ENCODE results near the gene ZNF76.
A peak's percentile ranks its signal among the peaks of the same experiment; 100 is the strongest.
"Not testable (repeated sequence)": the region's sequence is repeated elsewhere in the genome, so short reads cannot be mapped to it uniquely, and the experiment has no call there.

Gene ZNF76

GRCh38 chr6:35298625-35299140 is 39.1 kb downstream of the ZNF76 start:
- no peak for DNase-seq (ENCODE audit: low read depth in 1 of 2, low spot score in 1 of 2)
- in situ Hi-C loops (cut with HindIII; ENCODE audit: low pct_unique_long_range_greater_than_20kb, low sequenced_read_pairs), result no loop called here
- no peak for TF ChIP-seq JUND (IDR thresholded peaks at IDR 0.05; ENCODE audit: low read depth)

- TF ChIP-seq JUND (IDR thresholded peaks at IDR 0.05; ENCODE audit: low read depth), result no peak
- DNase-seq (ENCODE audit: low read depth in 1 of 2, low spot score in 1 of 2), result no peak
- in situ Hi-C loops (cut with HindIII; ENCODE audit: low pct_unique_long_range_greater_than_20kb, low sequenced_read_pairs), result no loop called here
These were observed 40.1 kb downstream of the ZNF76 start for GRCh38 chr6:35299674-35300073.

GRCh38 chr6:35300848-35301247 is 41.3 kb downstream of the ZNF76 start:
- in situ Hi-C loops (cut with HindIII; ENCODE audit: low pct_unique_long_range_greater_than_20kb, low sequenced_read_pairs), result no loop called here

DNA sequence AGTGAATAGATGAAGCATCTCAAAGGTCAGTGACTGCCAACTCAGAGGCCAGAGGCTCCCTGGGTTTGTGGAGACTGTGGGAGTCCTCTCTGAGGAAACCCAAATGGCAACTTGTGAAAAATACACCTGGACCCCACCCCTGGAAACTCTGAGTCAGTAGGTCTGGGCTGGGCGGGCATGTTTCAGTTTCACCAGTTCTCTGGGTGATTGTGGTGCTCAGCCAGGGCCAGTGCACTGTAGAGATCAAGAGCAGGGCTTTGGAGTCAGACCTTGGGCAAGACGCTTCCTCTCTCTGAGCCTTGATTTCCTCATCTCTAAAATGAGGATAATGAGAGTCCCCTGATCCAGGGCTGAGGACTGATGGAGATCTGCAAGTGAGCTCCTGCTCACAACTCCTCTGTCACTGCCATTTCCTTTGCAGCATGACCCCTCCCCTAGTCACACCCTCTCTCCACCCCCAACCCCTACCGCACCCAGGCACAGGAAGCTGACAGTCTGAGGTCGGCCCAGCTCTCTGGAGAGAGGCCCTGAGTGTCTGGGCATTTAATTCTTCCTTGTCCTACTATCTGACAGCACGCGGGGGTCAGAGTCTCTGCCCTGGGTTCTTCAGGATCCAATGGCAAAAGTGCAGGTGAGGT is 43.2 kb downstream of the ZNF76 start:
- no peak for DNase-seq (ENCODE audit: low read depth in 1 of 2, low spot score in 1 of 2)
- in situ Hi-C loops (cut with HindIII; ENCODE audit: low pct_unique_long_range_greater_than_20kb, low sequenced_read_pairs), result no loop called here
- no peak for TF ChIP-seq JUND (IDR thresholded peaks at IDR 0.05; ENCODE audit: low read depth)

More at GRCh38 chr6:35300848-35301247, 41.3 kb downstream of the ZNF76 start:
- no peak for TF ChIP-seq JUND (IDR thresholded peaks at IDR 0.05; ENCODE audit: low read depth)
- no peak for DNase-seq (ENCODE audit: low read depth in 1 of 2, low spot score in 1 of 2)

DNA sequence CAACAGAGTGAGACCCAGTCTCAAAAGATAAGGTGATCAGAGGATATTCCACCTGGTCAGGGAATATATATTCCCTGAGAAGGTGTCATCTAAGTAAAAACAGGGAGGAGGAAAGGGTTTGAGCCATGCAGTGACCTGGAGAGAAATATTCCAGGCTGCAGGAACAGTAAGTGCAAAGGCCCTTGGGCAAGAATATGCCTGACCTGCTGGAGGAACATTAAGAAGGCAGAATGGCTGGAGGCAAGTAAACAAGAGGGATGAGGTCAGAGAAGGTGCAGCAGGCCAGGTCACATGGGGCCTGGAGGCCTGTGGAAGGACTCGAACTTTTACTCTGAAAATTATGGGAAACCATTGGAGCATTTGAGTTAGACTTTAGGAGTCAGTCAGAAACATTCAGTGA is 44.8 kb downstream of the ZNF76 start:
- in situ Hi-C loops (cut with HindIII; ENCODE audit: low pct_unique_long_range_greater_than_20kb, low sequenced_read_pairs), result no loop called here
- DNase-seq (ENCODE audit: low read depth in 1 of 2, low spot score in 1 of 2), result peak in 1 of 2 experiments; percentile 41
- TF ChIP-seq JUND (IDR thresholded peaks at IDR 0.05; ENCODE audit: low read depth), result no peak

- TF ChIP-seq JUND (IDR thresholded peaks at IDR 0.05; ENCODE audit: low read depth), result no peak
- no peak for DNase-seq (ENCODE audit: low read depth in 1 of 2, low spot score in 1 of 2)
- in situ Hi-C loops (cut with HindIII; ENCODE audit: low pct_unique_long_range_greater_than_20kb, low sequenced_read_pairs), result no loop called here
These were observed 45.6 kb downstream of the ZNF76 start for GRCh38 chr6:35305117-35305516.

GRCh38 chr6:35307138-35307537 is 47.6 kb downstream of the ZNF76 start:
- in situ Hi-C loops (cut with HindIII; ENCODE audit: low pct_unique_long_range_greater_than_20kb, low sequenced_read_pairs); DNase-seq (ENCODE audit: low read depth in 1 of 2, low spot score in 1 of 2): not testable (repeated sequence)

- DNase-seq (ENCODE audit: low read depth in 1 of 2, low spot score in 1 of 2); in situ Hi-C loops (cut with HindIII; ENCODE audit: low pct_unique_long_range_greater_than_20kb, low sequenced_read_pairs): not testable (repeated sequence)
These were observed 49.0 kb downstream of the ZNF76 start for GRCh38 chr6:35308543-35308942.

GRCh38 chr6:35309611-35310264 is 50.2 kb downstream of the ZNF76 start:
- in situ Hi-C loops (cut with HindIII; ENCODE audit: low pct_unique_long_range_greater_than_20kb, low sequenced_read_pairs), result no loop called here
- TF ChIP-seq JUND (IDR thresholded peaks at IDR 0.05; ENCODE audit: low read depth), result no peak
- no peak for DNase-seq (ENCODE audit: low read depth in 1 of 2, low spot score in 1 of 2)

- no peak for TF ChIP-seq JUND (IDR thresholded peaks at IDR 0.05; ENCODE audit: low read depth)
- DNase-seq (ENCODE audit: low read depth in 1 of 2, low spot score in 1 of 2), result no peak
- in situ Hi-C loops (cut with HindIII; ENCODE audit: low pct_unique_long_range_greater_than_20kb, low sequenced_read_pairs), result no loop called here
These were observed 50.8 kb downstream of the ZNF76 start for GRCh38 chr6:35310265-35310831.

GRCh38 chr6:35311390-35312075 is 52.0 kb downstream of the ZNF76 start:
- DNase-seq (ENCODE audit: low read depth in 1 of 2, low spot score in 1 of 2), result no peak
- in situ Hi-C loops (cut with HindIII; ENCODE audit: low pct_unique_long_range_greater_than_20kb, low sequenced_read_pairs), result no loop called here

DNA sequence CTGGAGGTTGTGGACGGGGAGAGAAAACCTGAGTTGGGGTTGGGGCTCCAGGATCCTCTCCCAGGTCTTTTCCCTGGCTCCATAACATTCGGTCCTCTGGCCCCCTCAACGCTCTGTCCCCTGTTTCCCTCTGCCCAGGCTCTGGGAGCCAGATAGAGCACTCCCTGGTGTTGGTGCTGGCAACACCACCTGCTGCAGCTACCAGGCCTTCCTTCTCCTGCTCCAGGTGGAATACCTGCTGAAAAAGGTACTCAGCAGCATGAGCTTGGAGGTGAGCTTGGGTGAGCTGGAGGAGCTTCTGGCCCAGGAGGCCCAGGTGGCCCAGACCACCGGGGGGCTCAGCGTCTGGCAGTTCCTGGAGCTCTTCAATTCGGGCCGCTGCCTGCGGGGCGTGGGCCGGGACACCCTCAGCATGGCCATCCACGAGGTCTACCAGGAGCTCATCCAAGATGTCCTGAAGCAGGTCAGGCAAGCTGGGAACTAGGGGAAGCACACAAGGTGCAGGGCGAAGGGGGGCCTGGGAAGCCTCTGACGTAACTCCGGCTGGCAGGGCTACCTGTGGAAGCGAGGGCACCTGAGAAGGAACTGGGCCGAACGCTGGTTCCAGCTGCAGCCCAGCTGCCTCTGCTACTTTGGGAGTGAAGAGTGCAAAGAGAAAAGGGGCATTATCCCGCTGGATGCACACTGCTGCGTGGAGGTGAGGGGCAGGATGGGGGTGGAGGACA is 52.7 kb downstream of the ZNF76 start:
- TF ChIP-seq JUND (IDR thresholded peaks at IDR 0.05; ENCODE audit: low read depth), result no peak
- in situ Hi-C loops (cut with HindIII; ENCODE audit: low pct_unique_long_range_greater_than_20kb, low sequenced_read_pairs), result no loop called here

More at GRCh38 chr6:35311390-35312075, 52.0 kb downstream of the ZNF76 start:
- no peak for TF ChIP-seq JUND (IDR thresholded peaks at IDR 0.05; ENCODE audit: low read depth)

More for the DNA sequence above, 52.7 kb downstream of the ZNF76 start:
- no peak for DNase-seq (ENCODE audit: low read depth in 1 of 2, low spot score in 1 of 2)

All from T47D (cell line).